Anterior cingulate cortex (tissue), 58 donors: ENCODE measurements around the gene TRAF7.

Experiments used
- DNase-seq, 58 donors: peaks; one replicate each; lab custom pipeline; 2025; lab: John Stamatoyannopoulos, UW

Gene TRAF7

DNA sequence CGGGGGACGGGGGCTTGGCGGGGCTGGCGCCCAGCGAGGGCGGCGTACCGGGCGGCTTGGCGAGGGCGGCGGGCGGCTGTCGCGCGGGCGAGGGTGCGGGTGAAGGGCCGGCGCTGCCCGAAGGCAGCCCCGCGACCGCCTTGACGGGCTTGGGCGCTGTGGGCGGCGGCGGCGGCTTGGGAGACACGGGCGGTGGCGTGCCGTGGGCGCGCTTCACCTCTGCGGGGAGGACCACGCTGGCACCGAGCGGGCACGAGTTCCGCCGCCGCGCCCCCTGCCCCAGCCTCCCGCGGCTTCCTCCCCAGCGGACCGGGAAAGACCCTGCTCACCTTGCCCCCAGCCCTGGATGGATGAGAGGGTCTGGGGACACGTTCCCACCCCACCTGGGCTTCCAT, 23.5 kb downstream of the TRAF7 start:
- no peak for DNase-seq

DNA sequence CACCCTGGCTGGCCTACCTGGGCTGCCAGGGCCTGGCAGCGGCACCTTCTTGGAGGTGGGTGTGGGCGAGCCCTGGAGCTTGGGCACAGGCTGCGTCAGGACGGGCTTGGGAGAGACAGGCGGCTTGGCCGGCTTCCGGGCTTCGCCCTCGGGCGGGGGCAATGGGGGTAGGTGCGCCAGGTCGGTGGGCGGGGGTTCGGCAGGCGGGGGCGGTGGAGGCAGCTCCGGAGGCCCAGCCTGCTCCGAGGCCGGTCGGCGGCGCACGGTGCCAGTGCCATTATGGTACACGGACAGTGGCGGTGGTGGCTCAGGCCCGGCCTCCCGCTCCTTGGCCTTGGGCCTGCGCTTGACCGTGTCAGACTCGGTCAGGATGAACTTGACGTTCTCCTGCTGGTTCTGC, 24.0 kb downstream of the TRAF7 start:
- DNase-seq, result no peak

DNA sequence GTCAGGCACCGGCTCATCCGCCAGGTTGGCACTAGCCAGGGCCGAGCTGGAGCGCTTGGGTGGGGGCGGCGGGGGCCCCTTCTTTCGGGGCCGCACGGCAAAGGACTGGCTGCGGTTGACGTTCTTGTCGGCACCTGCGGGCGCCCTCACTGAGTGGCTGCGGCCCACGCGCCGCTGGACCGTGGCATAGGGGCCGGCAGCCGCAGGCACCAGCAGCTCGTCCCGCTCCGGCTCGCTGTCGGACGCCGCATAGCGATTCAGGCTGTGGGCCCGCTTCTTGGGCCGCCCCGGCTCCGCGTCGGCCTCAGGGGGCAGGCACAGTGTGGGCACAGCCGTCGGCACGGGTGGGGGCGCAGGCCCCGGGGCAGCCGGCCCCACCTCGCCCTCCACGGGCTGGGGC, 24.9 kb downstream of the TRAF7 start:
- no peak for DNase-seq

DNA sequence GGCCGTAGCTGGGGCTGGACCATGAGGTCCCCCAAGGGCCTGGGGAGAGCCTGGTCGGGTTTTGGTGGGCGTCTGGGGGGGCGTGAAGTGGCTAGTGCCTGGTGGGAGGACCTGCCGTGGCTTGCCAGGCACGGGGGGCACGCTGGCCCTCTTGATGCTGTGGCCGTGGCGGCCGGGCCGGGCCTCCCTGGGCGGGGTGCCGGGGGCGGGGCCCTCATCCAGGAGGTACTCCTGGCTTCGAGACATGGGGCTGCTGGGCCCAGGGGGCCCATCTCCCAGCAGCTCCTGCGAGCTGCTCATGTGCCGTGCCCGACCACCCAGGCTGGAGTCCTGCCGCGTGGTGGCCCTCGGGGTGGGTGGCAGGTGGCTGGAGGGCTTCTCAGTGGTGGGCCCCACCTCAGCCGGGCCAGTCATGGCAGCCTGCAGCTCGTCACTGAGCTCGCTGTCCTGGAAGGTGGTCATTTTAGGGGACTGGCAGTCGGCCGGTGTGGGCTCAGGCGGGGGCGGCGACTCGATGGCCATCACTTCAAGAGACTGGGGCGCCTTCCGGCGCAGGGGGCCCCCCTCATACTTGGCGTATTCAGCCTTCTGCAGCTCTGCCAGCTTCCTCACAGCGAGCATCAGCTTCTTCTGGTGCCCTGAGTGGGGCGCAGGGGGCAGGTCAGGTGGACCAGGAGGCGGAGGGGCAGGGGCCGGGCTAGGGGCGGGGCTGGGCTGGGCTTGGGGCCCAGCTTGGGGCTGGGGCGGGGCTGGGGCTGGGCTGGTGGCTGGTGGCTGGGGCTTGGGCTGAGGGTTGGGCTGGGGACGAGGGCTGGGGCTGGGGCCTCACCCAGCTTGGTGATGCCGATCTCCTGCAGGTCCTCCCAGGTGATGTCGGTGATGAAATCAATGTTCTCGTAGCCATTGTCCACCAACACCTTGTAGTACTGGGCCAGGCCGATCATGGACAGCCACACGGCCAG, 25.7 kb downstream of the TRAF7 start:
- DNase-seq, result peak in 7 of 58 donors; percentile 17 to 56 (median 30)

DNA sequence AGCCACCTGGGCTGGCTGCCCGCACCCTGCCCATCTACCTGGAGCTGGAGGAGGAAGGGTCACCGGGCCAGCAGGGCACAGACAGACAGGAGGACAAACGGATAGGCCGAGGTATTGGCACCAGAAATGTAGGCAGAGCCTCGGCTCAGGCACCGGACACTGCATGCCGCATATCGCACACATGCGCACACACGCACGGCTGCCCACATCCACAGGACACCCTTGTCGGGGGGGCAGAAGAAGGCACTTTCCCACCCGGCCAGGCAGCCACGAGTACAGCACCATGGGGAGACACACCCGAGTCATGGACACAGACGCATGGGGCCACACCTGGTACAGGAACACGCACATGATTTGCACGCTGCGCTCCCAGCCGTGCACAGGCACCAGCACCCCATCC, 26.4 kb downstream of the TRAF7 start:
- DNase-seq, result no peak

DNA sequence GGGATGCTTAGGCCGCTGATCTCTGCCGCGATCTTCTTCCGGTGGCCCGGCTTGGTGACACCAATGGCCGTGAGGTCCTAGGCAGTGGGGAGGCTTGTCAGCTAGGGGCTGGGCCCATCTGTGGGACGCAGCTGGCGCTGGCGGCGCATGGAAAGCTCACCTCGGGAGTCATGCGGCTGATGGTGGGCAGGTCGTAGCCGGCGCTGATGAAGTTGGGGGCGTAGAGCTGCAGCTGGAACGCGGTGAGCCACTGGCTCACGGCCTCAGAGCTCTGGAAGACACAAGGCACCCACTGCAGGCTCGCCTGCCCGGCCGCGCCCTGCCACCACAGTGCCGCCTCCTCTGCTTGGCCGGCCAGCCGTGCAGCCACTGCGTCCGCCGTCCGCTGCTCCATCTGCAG, 28.1 kb downstream of the TRAF7 start:
- DNase-seq, result no peak

DNA sequence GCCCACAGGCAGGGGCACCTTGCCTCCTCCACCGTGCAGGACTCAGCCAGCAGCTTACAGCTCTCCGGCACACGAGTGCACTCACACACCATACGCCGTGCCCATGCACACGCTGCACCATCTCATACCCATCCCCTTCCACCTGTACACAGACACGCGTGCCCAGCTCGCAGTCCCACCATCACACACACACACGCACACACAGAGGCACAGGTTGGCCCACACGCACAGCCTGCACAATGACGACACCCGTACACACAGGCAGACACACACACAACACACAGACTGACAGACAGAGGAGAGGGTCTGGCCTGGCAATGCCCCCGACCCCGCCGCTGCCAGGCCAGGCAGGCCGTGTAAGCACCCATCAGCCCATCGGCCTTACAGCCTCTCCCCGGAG, 28.8 kb downstream of the TRAF7 start:
- no peak for DNase-seq

DNA sequence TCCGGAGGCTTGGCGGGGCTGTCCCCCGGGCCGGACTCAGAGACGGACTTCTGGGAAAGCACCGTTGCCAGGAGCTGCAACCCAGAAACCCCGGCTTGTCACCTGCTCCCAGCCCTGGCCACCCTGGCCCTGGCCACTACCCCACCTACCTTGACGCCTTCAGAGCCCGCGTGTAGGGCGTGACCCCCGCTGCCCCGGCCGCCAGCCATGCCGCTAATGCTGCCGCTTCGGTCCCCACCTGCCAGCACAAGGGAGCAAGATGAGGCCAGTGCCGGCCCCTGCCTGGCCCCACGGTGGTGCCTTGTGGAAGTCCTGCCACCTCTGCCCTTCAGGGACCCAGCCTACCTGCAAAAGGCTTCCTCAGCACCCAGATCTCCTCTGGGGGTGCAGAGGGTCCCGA, 29.4 kb downstream of the TRAF7 start:
- DNase-seq, result no peak

DNA sequence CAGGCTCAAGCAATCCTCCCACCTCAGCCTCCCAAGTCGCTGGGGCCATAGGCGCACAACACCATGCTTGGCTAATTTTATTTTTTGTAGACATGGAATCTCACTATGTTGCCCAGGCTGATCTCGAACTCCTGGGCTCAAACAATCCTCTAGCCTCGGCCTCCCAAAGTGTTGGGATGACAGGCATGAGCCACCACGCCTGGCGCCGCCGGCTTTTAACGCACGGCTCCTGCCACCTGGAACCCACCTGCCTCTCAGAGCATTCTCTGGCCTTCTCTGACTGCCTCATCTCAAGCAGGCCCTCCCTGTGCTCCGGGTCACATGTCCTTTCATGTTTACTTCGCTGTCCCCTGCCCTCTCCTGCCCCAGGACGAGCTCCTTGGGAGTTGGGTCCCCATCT, 30.5 kb downstream of the TRAF7 start:
- DNase-seq, result no peak

DNA sequence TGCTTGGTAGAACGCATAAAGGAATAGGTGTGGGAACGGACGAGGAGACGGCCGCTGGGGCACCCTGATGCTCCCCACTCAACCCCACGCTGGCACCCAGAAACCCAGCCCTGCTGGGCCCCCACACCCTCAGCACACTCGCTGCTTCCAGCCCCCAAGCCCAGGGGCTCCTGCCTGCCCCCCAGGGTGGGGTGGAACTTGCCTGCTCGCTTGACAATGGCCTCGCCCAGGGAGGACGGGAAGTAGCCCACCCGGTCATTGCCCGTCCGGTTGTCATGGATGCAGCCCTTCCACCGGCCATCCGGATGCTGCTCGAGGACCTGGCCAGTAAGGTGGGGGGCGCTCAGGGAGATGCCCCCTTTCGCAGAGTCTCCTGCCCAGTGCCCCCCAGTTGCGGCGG, 30.9 kb downstream of the TRAF7 start:
- DNase-seq, result no peak

DNA sequence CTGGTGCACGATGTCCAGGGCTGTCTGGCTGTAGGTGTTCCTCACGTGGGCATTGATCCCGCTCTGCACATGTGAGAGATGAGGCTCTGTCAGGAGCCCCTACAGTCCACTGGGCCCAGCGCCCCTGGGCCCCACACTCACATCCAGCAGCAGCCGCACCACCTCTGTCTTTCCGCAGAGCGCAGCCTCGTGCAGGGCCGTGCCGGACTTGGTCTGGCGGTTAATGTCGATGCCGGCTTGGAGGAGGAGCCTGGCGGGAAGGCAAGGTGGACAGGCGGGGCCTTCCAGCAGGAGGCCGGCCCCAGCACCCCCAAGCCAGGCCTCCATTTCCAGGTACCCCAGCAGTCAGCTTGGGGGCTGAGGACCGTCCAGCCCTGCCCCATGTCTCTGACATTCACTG, 31.6 kb downstream of the TRAF7 start:
- DNase-seq, result no peak

DNA sequence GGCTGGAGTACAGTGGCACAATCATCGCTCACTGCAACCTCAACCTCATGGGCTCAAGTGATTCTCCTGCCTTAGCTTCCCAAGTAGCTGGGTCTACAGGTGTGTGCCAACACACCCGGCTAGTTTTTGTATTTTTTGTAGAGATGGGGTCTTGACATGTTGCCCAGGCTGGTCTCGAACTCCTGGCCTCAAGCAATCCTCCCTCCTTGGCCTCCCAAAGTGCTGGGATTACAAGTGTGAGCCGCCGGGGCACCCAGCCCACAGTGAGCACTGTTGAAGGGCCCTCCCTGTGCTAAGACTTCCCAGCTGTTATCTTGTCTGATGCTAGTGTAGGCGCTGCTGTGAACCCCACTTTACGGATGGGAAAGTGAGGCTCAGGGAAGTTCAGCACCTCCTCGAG, 32.8 kb downstream of the TRAF7 start:
- no peak for DNase-seq

DNA sequence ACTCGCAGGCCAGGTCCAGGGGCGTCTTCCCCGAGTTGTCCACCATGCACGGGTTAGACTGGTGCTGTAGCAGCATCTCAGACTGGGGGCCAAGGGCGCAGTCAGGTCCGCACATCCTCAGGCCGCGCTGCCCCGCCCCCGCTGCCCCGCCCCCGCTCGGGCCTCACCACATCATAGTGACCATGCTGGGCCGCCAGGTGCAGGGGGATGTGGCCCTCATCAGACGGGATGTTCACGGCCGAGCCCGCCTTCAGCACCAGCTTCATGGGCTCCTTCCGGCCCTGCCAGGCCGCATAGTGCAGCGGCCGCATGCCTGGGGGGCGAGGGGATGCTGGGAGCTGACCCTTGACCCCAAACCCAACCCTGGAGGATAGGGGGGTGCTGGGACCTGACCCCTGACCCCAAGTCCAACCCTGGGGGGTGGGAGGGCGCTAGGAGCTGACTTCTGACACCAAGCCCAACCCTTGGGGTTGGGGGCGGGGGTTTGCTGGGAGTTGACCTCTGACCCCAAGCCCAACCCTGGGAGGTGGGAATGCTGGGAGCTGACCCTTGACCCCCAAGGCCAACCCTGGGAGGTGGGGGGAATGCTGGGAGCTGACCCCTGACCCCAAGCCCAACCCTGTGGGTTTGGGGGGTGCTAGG, 33.8 kb downstream of the TRAF7 start:
- no peak for DNase-seq

DNA sequence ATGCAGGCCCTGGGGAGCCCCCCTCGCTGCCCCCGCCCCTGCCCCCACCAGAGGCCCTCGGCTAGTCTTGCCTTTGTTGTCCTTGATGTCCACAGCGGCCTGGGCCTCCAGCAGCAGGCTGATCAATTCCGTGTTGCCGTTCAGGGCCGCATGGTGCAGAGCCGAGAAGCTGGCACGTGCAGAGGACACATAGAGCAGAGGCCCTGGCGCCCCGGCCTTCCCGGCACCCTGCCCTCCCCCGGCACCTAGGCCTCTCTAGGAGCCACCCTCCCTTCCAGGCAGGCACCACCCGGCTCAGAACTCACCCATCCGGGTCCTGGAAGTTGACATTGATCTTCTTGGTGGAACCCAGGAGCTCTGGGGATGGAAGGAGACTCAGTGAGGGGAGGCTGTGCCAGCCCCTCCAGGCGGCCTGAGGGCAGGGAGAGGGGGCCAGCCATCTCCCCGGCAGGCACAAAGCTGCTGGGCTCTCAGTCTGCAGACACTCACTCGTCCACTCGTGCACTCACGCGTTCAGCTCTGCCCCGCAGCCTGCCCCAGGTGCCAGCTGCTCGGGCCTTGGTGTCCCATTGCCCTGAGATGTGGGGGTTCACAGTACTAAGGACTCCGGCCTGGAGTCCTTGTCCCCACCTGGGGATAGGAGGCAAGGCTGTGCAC, 34.5 kb downstream of the TRAF7 start:
- DNase-seq, result no peak

DNA sequence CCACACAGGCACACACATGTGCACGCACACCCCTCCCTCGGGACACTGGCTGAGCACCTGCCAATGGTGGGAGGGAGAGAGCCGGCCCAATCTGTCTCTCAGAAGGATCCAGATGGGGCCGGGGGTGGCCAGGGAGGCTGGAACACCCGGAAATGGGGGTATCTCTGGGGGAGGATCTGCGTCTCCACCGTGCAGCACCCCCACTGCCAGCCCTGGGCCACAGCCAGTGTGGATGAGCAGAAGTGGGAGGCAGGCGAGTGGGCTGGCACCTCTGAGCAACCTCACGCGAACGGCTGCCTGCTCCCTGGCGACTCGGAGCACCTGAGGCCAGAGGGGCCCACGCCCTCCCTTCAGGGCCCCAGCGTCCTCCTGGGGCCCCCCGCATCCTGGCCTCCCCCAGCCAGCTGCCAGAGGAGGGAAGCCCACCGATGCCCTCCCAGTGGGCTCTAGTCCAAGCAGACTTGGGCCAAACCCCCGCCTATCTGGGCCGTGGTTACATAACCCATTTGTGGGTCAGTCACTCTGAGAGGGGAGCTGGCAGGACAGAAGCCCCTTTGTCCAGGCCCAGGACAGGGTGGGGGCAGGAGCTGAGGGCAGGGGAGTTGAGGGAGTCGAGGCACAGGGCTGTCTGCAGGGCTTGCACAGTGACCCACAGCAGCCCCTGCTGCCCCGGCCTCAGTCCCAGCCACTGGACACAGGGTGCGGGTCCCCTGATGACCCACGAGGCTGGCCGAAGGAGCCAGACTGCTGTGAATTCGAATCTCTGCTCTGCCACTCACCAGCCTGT, 35.3 kb downstream of the TRAF7 start:
- peak in 49 of 58 donors; percentile 12 to 83 (median 57) for DNase-seq

DNA sequence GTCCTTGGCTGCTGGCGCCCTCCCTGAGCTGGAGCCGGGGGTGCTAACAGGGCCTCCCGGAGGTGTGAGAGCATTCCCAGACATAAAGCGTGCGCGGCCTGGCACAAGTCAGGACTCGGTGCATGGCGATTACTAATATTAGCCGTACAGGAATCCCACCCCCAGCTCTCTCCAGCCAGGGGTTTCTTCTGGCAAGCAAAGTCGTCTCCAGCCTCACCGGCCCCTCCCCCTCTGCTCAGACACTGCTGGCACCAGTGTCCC, 35.8 kb downstream of the TRAF7 start:
- DNase-seq, result peak in 6 of 58 donors; percentile 48 to 67 (median 50)

DNA sequence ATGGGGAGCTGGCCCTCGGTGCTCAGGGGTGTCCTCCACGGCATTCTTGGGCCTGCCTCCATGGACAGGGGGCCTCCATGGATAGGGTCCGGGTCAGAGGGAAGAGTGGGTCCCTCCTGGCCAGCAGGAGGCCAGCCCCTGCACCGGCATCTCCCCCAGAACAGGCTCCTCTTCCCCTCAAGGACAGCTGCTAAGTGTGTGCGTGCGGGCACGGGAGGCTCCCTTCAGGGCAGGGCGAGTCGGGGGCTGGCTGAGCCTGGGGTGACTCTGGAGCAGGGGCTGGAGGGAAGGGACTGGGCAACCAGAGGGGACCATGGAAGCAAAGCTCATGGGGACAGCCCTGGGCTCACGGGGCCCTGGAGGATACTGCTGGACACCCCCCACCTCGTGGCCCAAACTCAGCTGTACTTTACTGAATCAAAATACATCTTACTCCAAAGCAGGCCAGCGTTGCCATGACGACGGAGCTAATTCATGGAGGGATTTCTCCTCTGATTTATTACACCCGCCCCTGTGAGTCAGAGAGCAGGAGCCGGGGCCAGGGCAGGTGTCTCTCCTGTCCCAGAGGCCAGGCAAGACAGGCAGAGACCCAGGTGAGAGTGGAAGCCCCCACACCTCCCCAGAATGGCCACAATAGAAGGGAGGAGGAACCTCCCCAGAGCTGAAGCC, 38.7 kb downstream of the TRAF7 start:
- DNase-seq, result peak in 7 of 58 donors; percentile 8 to 38 (median 26)

DNA sequence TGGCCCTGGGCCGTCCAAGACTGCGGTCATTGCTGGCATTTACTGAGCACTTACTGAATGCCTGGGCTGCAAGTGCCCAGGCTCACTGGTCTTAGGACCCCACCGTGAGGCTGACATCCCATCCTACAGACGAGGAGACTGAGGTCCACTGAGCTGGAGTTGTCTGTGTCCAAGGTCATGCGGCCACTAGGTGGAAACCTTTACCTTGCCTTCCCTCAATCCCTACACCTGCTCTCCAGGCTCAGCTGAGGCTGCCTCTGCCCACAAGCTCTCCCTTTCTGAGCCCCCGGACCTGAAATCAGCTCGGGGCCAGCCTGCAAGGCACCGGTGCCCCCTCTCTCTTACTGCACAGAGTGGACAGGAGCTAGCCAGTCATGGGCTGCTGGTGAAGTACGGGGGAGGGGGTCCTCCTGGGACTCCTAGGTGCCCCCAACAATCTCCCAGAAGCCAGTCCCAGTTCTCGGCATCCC, 39.3 kb downstream of the TRAF7 start:
- no peak for DNase-seq

DNA sequence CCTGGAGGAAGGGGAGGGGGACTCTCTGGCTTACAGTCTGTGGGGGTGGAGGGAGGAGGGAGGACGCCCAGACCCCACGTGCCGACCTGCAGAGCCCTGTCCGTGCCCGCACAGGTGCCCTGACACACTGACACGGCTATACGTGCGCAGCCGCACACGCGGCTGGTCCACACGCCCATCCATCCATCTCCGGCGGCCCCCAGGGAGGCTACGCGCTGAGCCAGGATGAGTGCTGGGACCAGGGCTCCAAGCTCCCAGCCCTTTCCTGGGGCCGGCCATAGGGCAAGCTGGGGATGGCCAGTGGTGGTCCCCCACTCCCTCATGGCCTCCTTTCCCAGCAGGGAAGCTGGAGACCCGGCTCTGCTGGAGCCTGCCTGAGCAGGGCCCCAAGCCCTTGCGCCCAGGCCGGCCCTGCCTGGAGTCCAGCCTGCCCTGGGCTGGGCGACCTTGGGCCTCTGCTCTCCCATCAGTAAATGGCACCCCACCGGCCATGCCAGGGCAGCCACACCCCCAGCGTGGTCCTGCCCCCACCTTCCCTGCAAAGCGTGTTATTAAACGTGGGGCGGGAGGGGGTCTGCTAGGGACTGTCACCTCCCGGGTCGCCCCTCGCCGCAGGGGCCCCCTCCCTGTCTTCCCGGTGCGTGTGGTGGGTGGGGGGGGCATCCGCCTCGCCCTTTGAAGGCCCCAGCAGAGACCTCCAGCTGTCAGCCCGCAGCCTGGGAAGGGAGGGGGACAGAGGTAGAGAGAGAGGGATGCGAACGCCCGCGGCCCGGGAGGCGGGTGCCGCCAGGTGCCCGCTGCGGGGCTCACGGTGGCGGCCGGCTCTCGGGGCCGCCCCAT, 40.0 kb downstream of the TRAF7 start:
- DNase-seq, result no peak
